HepG2 (cell line): ENCODE results near the gene HDAC8. TPM values are rescaled to one million over a fixed set of nuclear protein-coding genes. Genes with fewer than 3 reads are reported as not detected.

Source experiments
- AGO2 ChIP-seq: fragments of 200-400 bp; formaldehyde crosslinking; optimal IDR thresholded peaks from 2 replicates; pipeline ENCODE3; 2017; ENCODE audit warnings: mild to moderate bottlenecking, low read depth, low read length, moderate library complexity
- ATF1 ChIP-seq: IDR thresholded peaks from 2 replicates; pipeline ENCODE4 v1.6.1; 2016; ENCODE audit warnings: mild to moderate bottlenecking, control low read depth
- CREB1 ChIP-seq, 2 experiments: fragments of 450-650 bp in 1 of 2; IDR thresholded peaks; 2 replicates each; pipeline ENCODE4 v1.6.1; 2016 to 2017; ENCODE audit warnings: control low read depth in 1 of 2, mild to moderate bottlenecking in 1 of 2, missing compliant biosample characterization in 1 of 2, missing genetic modification characterization in 1 of 2
- EHMT2 ChIP-seq: fragments of 200-600 bp; sonication (generic); IDR thresholded peaks from 2 replicates; pipeline ENCODE4 v1.7.0; 2017; ENCODE audit warnings: antibody characterized with exemption, low read depth, low read length, borderline replicate concordance
- EP300 ChIP-seq, 3 experiments: sonication (generic) in 1 of 3; formaldehyde crosslinking in 1 of 3; IDR thresholded peaks; 2 replicates each; pipeline versions ENCODE4 v1.5.1 to v1.6.1; 2011 to 2020; ENCODE audit warnings: low read depth in 2 of 3, low read length in 2 of 3, borderline replicate concordance in 1 of 3, improper control_type of control experiment in 1 of 3, mild to moderate bottlenecking in 1 of 3, missing genetic modification reagents in 1 of 3, moderate library complexity in 1 of 3
- FIP1L1 ChIP-seq: fragments of 200-400 bp; formaldehyde crosslinking; IDR thresholded peaks from 2 replicates; pipeline ENCODE4 v1.6.1; 2018; ENCODE audit warnings: low read depth, mild to moderate bottlenecking, low read length, moderate library complexity, borderline replicate concordance; ENCODE audit not compliant: insufficient read depth
- FOXJ3 ChIP-seq: sonication (generic); formaldehyde crosslinking; IDR thresholded peaks from 2 replicates; pipeline ENCODE4 v1.4.0; 2020; ENCODE audit warnings: missing genetic modification reagents, mild to moderate bottlenecking, borderline replicate concordance
- HHEX ChIP-seq: IDR thresholded peaks from 2 replicates; pipeline ENCODE4 v1.6.1; 2016; ENCODE audit warnings: control low read depth
- IKZF4 ChIP-seq: sonication (generic); formaldehyde crosslinking; IDR thresholded peaks from 2 replicates; pipeline ENCODE4 v1.5.1; 2020; ENCODE audit warnings: borderline replicate concordance, mild to moderate bottlenecking, low read depth, missing genetic modification reagents; ENCODE audit errors: not compliant biosample characterization
- MED1 ChIP-seq: sonication (generic); formaldehyde crosslinking; IDR thresholded peaks from 2 replicates; pipeline ENCODE4 v1.4.0; 2020; ENCODE audit warnings: missing genetic modification reagents
- PAX8 ChIP-seq: sonication (generic); formaldehyde crosslinking; IDR thresholded peaks from 2 replicates; pipeline ENCODE4 v1.8.0; 2022; ENCODE audit warnings: mild to moderate bottlenecking, missing genetic modification reagents, borderline replicate concordance
- PHF20 ChIP-seq: sonication (generic); formaldehyde crosslinking; IDR thresholded peaks from 2 replicates; pipeline ENCODE4 v1.5.0; 2020; ENCODE audit warnings: mild to moderate bottlenecking, missing genetic modification reagents
- PLRG1 ChIP-seq: fragments of 450-650 bp; conservative IDR thresholded peaks from 2 replicates; pipeline ENCODE4 v1.6.1; 2016
- SAP130 ChIP-seq: IDR thresholded peaks from 2 replicates; pipeline ENCODE4 v1.6.1; 2016; ENCODE audit warnings: low read depth
- SETDB1 ChIP-seq: sonication (generic); formaldehyde crosslinking; IDR thresholded peaks from 2 replicates; pipeline ENCODE4 v1.5.1; 2020; ENCODE audit warnings: missing genetic modification reagents, mild to moderate bottlenecking, borderline replicate concordance
- SIX4 ChIP-seq: sonication (generic); formaldehyde crosslinking; IDR thresholded peaks from 2 replicates; pipeline ENCODE4 v1.4.0; 2020; ENCODE audit warnings: missing genetic modification reagents
- TAF1 ChIP-seq: sonication (generic); formaldehyde crosslinking; IDR thresholded peaks from 2 replicates; pipeline ENCODE4 v1.4.0; 2020; ENCODE audit warnings: missing genetic modification reagents
- TGIF2 ChIP-seq: IDR thresholded peaks from 2 replicates; pipeline ENCODE4 v1.6.1; 2016; ENCODE audit warnings: control low read depth, missing compliant biosample characterization
- ZNF143 ChIP-seq: sonication (generic); formaldehyde crosslinking; IDR thresholded peaks from 2 replicates; pipeline ENCODE4 v1.4.0; 2020; ENCODE audit warnings: missing genetic modification reagents
- ZNF251 ChIP-seq: sonication (generic); formaldehyde crosslinking; IDR thresholded peaks from 2 replicates; pipeline ENCODE4 v1.9.0; 2021; ENCODE audit warnings: mild to moderate bottlenecking, missing genetic modification reagents
- ZNF335 ChIP-seq: sonication (generic); formaldehyde crosslinking; IDR thresholded peaks from 2 replicates; pipeline ENCODE4 v1.4.0; 2020; ENCODE audit warnings: missing genetic modification reagents
- ZNF430 ChIP-seq: sonication (generic); formaldehyde crosslinking; IDR thresholded peaks from 2 replicates; pipeline ENCODE4 v1.9.0; 2021; ENCODE audit warnings: mild to moderate bottlenecking, missing genetic modification reagents
- ZNF501 ChIP-seq: sonication (generic); formaldehyde crosslinking; IDR thresholded peaks from 2 replicates; pipeline ENCODE4 v1.5.1; 2020; ENCODE audit warnings: mild to moderate bottlenecking, moderate library complexity, missing genetic modification reagents
- ZNF512B ChIP-seq: sonication (generic); formaldehyde crosslinking; IDR thresholded peaks from 2 replicates; pipeline ENCODE4 v1.5.1; 2020; ENCODE audit warnings: missing genetic modification reagents, mild to moderate bottlenecking, borderline replicate concordance
- ZNF546 ChIP-seq: sonication (generic); formaldehyde crosslinking; conservative IDR thresholded peaks from 2 replicates; pipeline ENCODE4 v1.8.1; 2023; ENCODE audit warnings: mild to moderate bottlenecking, missing genetic modification reagents
- ZNF614 ChIP-seq: IDR thresholded peaks from 2 replicates; pipeline ENCODE4 v1.6.1; 2018; ENCODE audit warnings: missing biosample characterization, missing genetic modification reagents, inconsistent platforms, borderline replicate concordance
- ZNF615 ChIP-seq: sonication (generic); formaldehyde crosslinking; IDR thresholded peaks from 2 replicates; pipeline ENCODE4 v1.5.0; 2020; ENCODE audit warnings: mild to moderate bottlenecking, missing genetic modification reagents, borderline replicate concordance
- polyA plus RNA-seq, 8 experiments: library from polyadenylated mRNA; depleted of rRNA in 3 of 8; stranded (reverse) in 7 of 8; unstranded in 1 of 8; fragments of >200 nt; fragmentation: Illumina TruSeq in 4 of 8; extraction: Trizol in 4 of 8; gene quantifications; 2 replicates each; pipeline versions ENCODE4 v1.2.1 to v1.2.3, GENCODE V29; 2011 to 2016; ENCODE audit warnings: low read depth in 4 of 8, missing spikeins in 1 of 8, mixed read lengths in 1 of 8; ENCODE audit not compliant: insufficient read depth in 1 of 8
- total RNA-seq, 5 experiments: library from RNA; depleted of rRNA; stranded (reverse); fragments of >200 nt; fragmentation: Illumina TruSeq; extraction: Trizol; gene quantifications; 2 replicates each; pipeline ENCODE4 v1.2.3, GENCODE V29; 2016; ENCODE audit warnings: low read depth in 1 of 5

The HDAC8 gene
- total and polyA plus RNA-seq, 2 of the 13 experiments (the other 11 are each of a cell fraction or from before 2014, with no cell fraction given): 13.7 to 28.6 TPM

- peak; percentile 93 for TF ChIP-seq ZNF143
- peak; percentile 39; the same call in 1 of the 2 replicates for TF ChIP-seq TAF1 (CRISPR knock-in tag)
- TF ChIP-seq ATF1 (CRISPR knock-in tag): peak; percentile 61
- peak; percentile 65 for TF ChIP-seq ZNF501
- TF ChIP-seq ZNF546 (CRISPR knock-in tag): no peak
- TF ChIP-seq PLRG1: no peak
- TF ChIP-seq FIP1L1: no peak
- TF ChIP-seq HHEX (CRISPR knock-in tag): no peak
- TF ChIP-seq PAX8 (CRISPR knock-in tag): no peak
- peak; percentile 51; the same call in 1 of the 2 replicates for TF ChIP-seq FOXJ3 (CRISPR knock-in tag)
- TF ChIP-seq MED1: no peak
- no peak for TF ChIP-seq SETDB1 (CRISPR knock-in tag)
- TF ChIP-seq SIX4: no peak
- peak; percentile 30; the same call in 1 of the 2 replicates for TF ChIP-seq SAP130 (CRISPR knock-in tag)
- 0 out of 2 replicates have a peak, but pooled peaks have one; percentile 50 for TF ChIP-seq TGIF2 (CRISPR knock-in tag)
- TF ChIP-seq ZNF614 (CRISPR knock-in tag): no peak; the same call in 1 of the 2 replicates
- no peak for TF ChIP-seq ZNF430 (CRISPR knock-in tag)
- TF ChIP-seq ZNF512B (CRISPR knock-in tag): no peak
- TF ChIP-seq ZNF251 (CRISPR knock-in tag): no peak
- no peak for TF ChIP-seq AGO2
- no peak for TF ChIP-seq ZNF335
- TF ChIP-seq CREB1 (IDR thresholded peaks at IDR 0.05): peak; percentile 52
- TF ChIP-seq CREB1 (CRISPR knock-in tag; IDR thresholded peaks at IDR 0.05): peak; percentile 75
- TF ChIP-seq EHMT2: peak; percentile 76; the same call in 1 of the 2 replicates
- TF ChIP-seq IKZF4 (CRISPR knock-in tag): no peak
- TF ChIP-seq ZNF615 (CRISPR knock-in tag): no peak
- TF ChIP-seq PHF20 (CRISPR knock-in tag): peak; percentile 68
- no peak for TF ChIP-seq EP300 (IDR thresholded peaks at IDR 0.05; ENCODE audit: low read depth in 2 of 2, low read length in 2 of 2)
- TF ChIP-seq EP300 (CRISPR knock-in tag; IDR thresholded peaks at IDR 0.05; ENCODE audit: borderline replicate concordance): no peak
These were observed at the start of gene HDAC8 (continued) for GRCh38 chrX:72572248-72573157.
